ENCODE data around the gene CAPN14.

GRCh38 chr2:31124904-31125303 lies 92.4 kb downstream of the CAPN14 start:
- TF ChIP-seq CTCF (IDR thresholded peaks at IDR 0.05; ENCODE audit: insufficient read depth, low read depth, low read length) = no peak
- TF ChIP-seq EZH2 (IDR thresholded peaks at IDR 0.05; ENCODE audit: insufficient read depth, low read length) = no peak

Measured in astrocyte (in vitro differentiated cells and primary cell).